Stimulated activated CD8-positive, alpha-beta memory T cell treated with anti-CD3 and anti-CD28 coated beads, Interleukin-4, amount 100 ng/mL, for 24 hours (primary cell): Measurements from ENCODE around the gene RAB2B.
"Not testable (repeated sequence)": the region's sequence is repeated elsewhere in the genome, so short reads cannot be mapped to it uniquely, and the experiment has no call there.

Experiments used
- DNase-seq: peaks from one replicate; pipeline ENCODE4 v3.0.0-alpha.2; 2020; ENCODE audit warnings: low read depth

The RAB2B gene

GRCh38 chr14:21486640-21487087 is 9.9 kb upstream of the RAB2B start:
- no peak for DNase-seq

- DNase-seq: peak; percentile 78
These were observed 235 bp downstream of the RAB2B start for GRCh38 chr14:21476523-21476924.

GRCh38 chr14:21475767-21476522 is 814 bp downstream of the RAB2B start:
- DNase-seq: no peak

- no peak for DNase-seq
These were observed 9.1 kb downstream of the RAB2B start for GRCh38 chr14:21467616-21468015.

GRCh38 chr14:21455912-21456667 is 20.7 kb downstream of the RAB2B start, which contains the start of gene CHD8:
Gene CHD8 (minus strand): TSS chr14:21456123. CDS start chr14:21431643, 24,480 bp downstream.
- DNase-seq: peak; percentile 98

GRCh38 chr14:21455592-21455911 is 21.2 kb downstream of the RAB2B start:
- DNase-seq: no peak

GRCh38 chr14:21454843-21455544 is 21.8 kb downstream of the RAB2B start:
- no peak for DNase-seq

- no peak for DNase-seq
These were observed 26.9 kb downstream of the RAB2B start for GRCh38 chr14:21449899-21450216.

GRCh38 chr14:21442657-21443056 is 34.1 kb downstream of the RAB2B start:
- not testable (repeated sequence) for DNase-seq

GRCh38 chr14:21440859-21441258 is 35.9 kb downstream of the RAB2B start:
- DNase-seq: no peak

- peak; percentile 98 for DNase-seq
These were observed 39.5 kb downstream of the RAB2B start for GRCh38 chr14:21437063-21437901.

- DNase-seq: no peak
These were observed 40.1 kb downstream of the RAB2B start for GRCh38 chr14:21436567-21437062.

GRCh38 chr14:21431126-21431525 is 45.6 kb downstream of the RAB2B start:
- DNase-seq: no peak

- no peak for DNase-seq
These were observed 47.8 kb downstream of the RAB2B start for GRCh38 chr14:21428930-21429329.

GRCh38 chr14:21426692-21427091 is 50.1 kb downstream of the RAB2B start:
- DNase-seq: no peak

GRCh38 chr14:21419528-21419927 is 57.2 kb downstream of the RAB2B start:
- DNase-seq: no peak

- DNase-seq: no peak
These were observed 61.4 kb downstream of the RAB2B start for GRCh38 chr14:21415329-21415728.

GRCh38 chr14:21414137-21414631 is 62.6 kb downstream of the RAB2B start:
- DNase-seq: no peak
